Gastrocnemius medialis (tissue), 4 donors: ENCODE data around the gene PELI3. TPM values are rescaled to one million over a fixed set of nuclear protein-coding genes. Genes with fewer than 3 reads are reported as not detected.

Experiments
- ATAC-seq, 2 donors: fragments of 150-250 bp; one replicate each; pipeline ENCODE4 v1.9.1; 2016
- DNase-seq, 2 donors: peaks; one replicate each; pipeline ENCODE4 v3.0.0-alpha.2; 2019
- H3K27ac ChIP-seq, 4 donors: fragments of 200-600 bp; sonication (generic); 1 replicate in 1 of 4; 2 replicates in 3 of 4; pipeline ENCODE4 v1.5.1; 2016 to 2018; ENCODE audit warnings: mild to moderate bottlenecking in 2 of 4, moderate library complexity in 1 of 4
- H3K27me3 ChIP-seq, 3 donors: fragments of 200-600 bp; sonication (generic) in 2 of 3; 1 replicate in 1 of 3; 2 replicates in 2 of 3; pipeline versions ENCODE4 v1.5.1 to v1.6.0; 2016 to 2019; ENCODE audit warnings: mild to moderate bottlenecking in 1 of 3, moderate library complexity in 1 of 3
- H3K36me3 ChIP-seq, 2 donors: fragments of 200-600 bp; sonication (generic) in 1 of 2; one replicate each; pipeline ENCODE4 v1.5.1; 2017 to 2018
- H3K4me1 ChIP-seq, 2 donors: fragments of 200-600 bp; sonication (generic) in 1 of 2; one replicate each; pipeline ENCODE4 v1.5.1; 2016 to 2017; ENCODE audit warnings: mild to moderate bottlenecking in 2 of 2
- H3K4me3 ChIP-seq, 4 donors: fragments of 200-600 bp; sonication (generic) in 3 of 4; 1 replicate in 1 of 4; 2 replicates in 3 of 4; pipeline ENCODE4 v1.5.1; 2016 to 2019; ENCODE audit warnings: mild to moderate bottlenecking in 2 of 4
- H3K9me3 ChIP-seq, 3 donors: fragments of 200-600 bp; sonication (generic) in 2 of 3; 1 replicate in 1 of 3; 2 replicates in 2 of 3; pipeline ENCODE4 v1.5.1; 2016 to 2019
- CTCF ChIP-seq, 5 experiments: fragments of 450-650 bp in 3 of 5; fragments of 200-600 bp in 2 of 5; sonication (generic) in 2 of 5; IDR thresholded peaks in 4 of 5; conservative IDR thresholded peaks in 1 of 5; 1 replicate in 4 of 5; 2 replicates in 1 of 5; pipeline ENCODE4 v1.5.1; 2016 to 2019; ENCODE audit warnings: antibody characterized with exemption in 5 of 5, mild to moderate bottlenecking in 3 of 5, moderate library complexity in 3 of 5
- POLR2A ChIP-seq, 2 donors: fragments of 450-650 bp; IDR thresholded peaks; one replicate each; pipeline ENCODE4 v1.6.1; 2017; ENCODE audit warnings: antibody characterized with exemption in 2 of 2, mild to moderate bottlenecking in 2 of 2, moderate library complexity in 2 of 2
- in situ Hi-C, 4 donors: fragments of 200-750 bp; cut with MboI; loops; one replicate each; pipeline versions ENCODE4 v1.15.0 to v1.8.0; 2017; ENCODE audit warnings: low sequenced_read_pairs in 4 of 4
- intact Hi-C: fragments of 100-400 bp; cut with DNase I; formaldehyde crosslinking; loops from one replicate; pipeline ENCODE4 v1.15.1; 2023; ENCODE audit warnings: low total_unique reads
- total RNA-seq, 4 donors: library from RNA; depleted of rRNA; stranded (reverse); fragments of >200 nt; gene quantifications; one replicate each; pipeline versions ENCODE4 v1.1.0 to v1.2.3, GENCODE V29; 2016

The PELI3 gene
- total RNA-seq, 4 donors from 2014 or later = 26.1 to 55.9 (median 37.3) TPM

GRCh38 chr11:66447012-66447411 lies 19.7 kb upstream of the PELI3 start:
- TF ChIP-seq POLR2A (IDR thresholded peaks at IDR 0.05) = no peak
- no peak for TF ChIP-seq CTCF (IDR thresholded peaks at IDR 0.05 in 4 of 5, conservative IDR thresholded peaks at IDR 0.05 in 1 of 5)
- in situ Hi-C loops = no loop called here
- H3K4me3 ChIP-seq = no peak overlapping the region
- intact Hi-C loops = no loop called here
- no peak for ATAC-seq
- H3K36me3 ChIP-seq = no peaks in the 10 kb centered on the region
- H3K4me1 ChIP-seq = no peaks in the 10 kb centered on the region
- no peak for DNase-seq
- H3K27me3 ChIP-seq = no peaks in the 10 kb centered on the region
- H3K27ac ChIP-seq = no peak overlapping the region
- H3K9me3 ChIP-seq = no peaks in the 10 kb centered on the region

GRCh38 chr11:66448523-66448922 lies 18.2 kb upstream of the PELI3 start:
- Histone ChIP-seq H3K27ac (no peak overlapping the region), H3K4me1 (no peaks in the 10 kb centered on the region), H3K27me3 (no peaks in the 10 kb centered on the region), H3K4me3 (no peak overlapping the region), H3K36me3 (no peaks in the 10 kb centered on the region), H3K9me3 (no peaks in the 10 kb centered on the region)
- intact Hi-C loops (no loop called here), in situ Hi-C loops (no loop called here)
- DNase-seq = no peak
- ATAC-seq = no peak
- TF ChIP-seq CTCF (IDR thresholded peaks at IDR 0.05 in 4 of 5, conservative IDR thresholded peaks at IDR 0.05 in 1 of 5) (no peak), POLR2A (IDR thresholded peaks at IDR 0.05) (no peak)

- Histone ChIP-seq H3K4me1 (no peaks in the 10 kb centered on the region), H3K9me3 (no peaks in the 10 kb centered on the region), H3K27ac (no peak overlapping the region), H3K27me3 (no peaks in the 10 kb centered on the region), H3K4me3 (no peak overlapping the region), H3K36me3 (no peaks in the 10 kb centered on the region)
- intact Hi-C loops = no loop called here
- no peak for ATAC-seq
- TF ChIP-seq CTCF (IDR thresholded peaks at IDR 0.05 in 4 of 5, conservative IDR thresholded peaks at IDR 0.05 in 1 of 5) = no peak
- no peak for TF ChIP-seq POLR2A (IDR thresholded peaks at IDR 0.05)
- DNase-seq = no peak
- in situ Hi-C loops = no loop called here
Observed at GRCh38 chr11:66450560-66450959, 16.1 kb upstream of the PELI3 start.

GRCh38 chr11:66451663-66452062 lies 15.0 kb upstream of the PELI3 start:
- no peaks in the 10 kb centered on the region for H3K4me1 ChIP-seq
- no peaks in the 10 kb centered on the region for H3K36me3 ChIP-seq
- in situ Hi-C loops (no loop called here), intact Hi-C loops (no loop called here)
- no peaks in the 10 kb centered on the region for H3K27me3 ChIP-seq
- H3K27ac ChIP-seq = no peak overlapping the region
- no peaks in the 10 kb centered on the region for H3K9me3 ChIP-seq
- TF ChIP-seq CTCF (IDR thresholded peaks at IDR 0.05 in 4 of 5, conservative IDR thresholded peaks at IDR 0.05 in 1 of 5) = no peak
- TF ChIP-seq POLR2A (IDR thresholded peaks at IDR 0.05) = no peak
- ATAC-seq = no peak
- H3K4me3 ChIP-seq = no peak overlapping the region
- DNase-seq = no peak

GRCh38 chr11:66454247-66454646 lies 12.5 kb upstream of the PELI3 start:
- no peak overlapping the region for H3K4me3 ChIP-seq
- ATAC-seq = no peak
- H3K27me3 ChIP-seq = no peaks in the 10 kb centered on the region

More at GRCh38 chr11:66454247-66454646, 12.5 kb upstream of the PELI3 start:
- intact Hi-C loops = no loop called here
- DNase-seq = no peak
- in situ Hi-C loops = no loop called here
- no peaks in the 10 kb centered on the region for H3K36me3 ChIP-seq
- H3K4me1 ChIP-seq = no peaks in the 10 kb centered on the region
- no peaks in the 10 kb centered on the region for H3K9me3 ChIP-seq
- no peak for TF ChIP-seq POLR2A (IDR thresholded peaks at IDR 0.05)
- TF ChIP-seq CTCF (IDR thresholded peaks at IDR 0.05 in 4 of 5, conservative IDR thresholded peaks at IDR 0.05 in 1 of 5) = no peak
- H3K27ac ChIP-seq = no peak overlapping the region
